ENCODE measurements around the gene TEX26.

DNA sequence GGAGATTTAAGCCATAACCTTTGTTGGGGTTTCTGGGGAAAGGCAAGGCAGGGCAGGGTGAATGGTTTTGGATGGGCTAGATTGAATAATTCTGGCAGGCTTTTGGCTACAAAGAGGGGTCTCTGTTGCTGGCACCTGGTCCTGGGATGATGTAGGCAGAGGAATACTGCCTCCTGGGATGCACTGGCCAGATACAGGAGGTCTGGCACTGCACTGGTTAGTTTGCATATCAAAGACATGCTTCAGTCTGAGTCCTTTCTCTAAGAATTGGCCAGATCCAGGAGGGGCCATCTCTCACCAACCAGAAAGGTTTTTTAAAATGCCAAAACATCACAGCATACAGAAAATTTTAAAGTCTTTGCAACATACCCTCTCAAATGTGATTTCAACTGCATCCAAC lies 34.4 kb upstream of the TEX26 start:
- TF ChIP-seq, protein P1, sequence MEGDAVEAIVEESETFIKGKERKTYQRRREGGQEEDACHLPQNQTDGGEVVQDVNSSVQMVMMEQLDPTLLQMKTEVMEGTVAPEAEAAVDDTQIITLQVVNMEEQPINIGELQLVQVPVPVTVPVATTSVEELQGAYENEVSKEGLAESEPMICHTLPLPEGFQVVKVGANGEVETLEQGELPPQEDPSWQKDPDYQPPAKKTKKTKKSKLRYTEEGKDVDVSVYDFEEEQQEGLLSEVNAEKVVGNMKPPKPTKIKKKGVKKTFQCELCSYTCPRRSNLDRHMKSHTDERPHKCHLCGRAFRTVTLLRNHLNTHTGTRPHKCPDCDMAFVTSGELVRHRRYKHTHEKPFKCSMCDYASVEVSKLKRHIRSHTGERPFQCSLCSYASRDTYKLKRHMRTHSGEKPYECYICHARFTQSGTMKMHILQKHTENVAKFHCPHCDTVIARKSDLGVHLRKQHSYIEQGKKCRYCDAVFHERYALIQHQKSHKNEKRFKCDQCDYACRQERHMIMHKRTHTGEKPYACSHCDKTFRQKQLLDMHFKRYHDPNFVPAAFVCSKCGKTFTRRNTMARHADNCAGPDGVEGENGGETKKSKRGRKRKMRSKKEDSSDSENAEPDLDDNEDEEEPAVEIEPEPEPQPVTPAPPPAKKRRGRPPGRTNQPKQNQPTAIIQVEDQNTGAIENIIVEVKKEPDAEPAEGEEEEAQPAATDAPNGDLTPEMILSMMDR (IDR thresholded peaks at IDR 0.05): no peak
- no peak for TF ChIP-seq POLR2AphosphoS5 (IDR thresholded peaks at IDR 0.05)
- no peak for TF ChIP-seq POLR2A (IDR thresholded peaks at IDR 0.05)
- no peak for TF ChIP-seq EP300 (IDR thresholded peaks at IDR 0.05)
